ENCODE measurements around the gene ITGA7.

ITGA7 gene

GRCh38 chr12:55722948-55723347 is 15.2 kb upstream of the ITGA7 start:
- TF ChIP-seq EP300 (IDR thresholded peaks at IDR 0.05; ENCODE audit: borderline replicate concordance) (no peak), REST (IDR thresholded peaks at IDR 0.05; ENCODE audit: low read depth) (no peak), CREB1 (IDR thresholded peaks at IDR 0.05; ENCODE audit: low read depth) (no peak), RAD21 (IDR thresholded peaks at IDR 0.05; ENCODE audit: low read depth) (no peak), EGR1 (IDR thresholded peaks at IDR 0.05) (no peak), TEAD4 (IDR thresholded peaks at IDR 0.05) (no peak), TCF12 (IDR thresholded peaks at IDR 0.05; ENCODE audit: low read depth) (no peak), NFIC (IDR thresholded peaks at IDR 0.05) (no peak)

- TF ChIP-seq TEAD4 (IDR thresholded peaks at IDR 0.05) (no peak), CEBPB (IDR thresholded peaks at IDR 0.05) (no peak), TAF1 (IDR thresholded peaks at IDR 0.05; ENCODE audit: low read depth) (0 out of 2 replicates have a peak, but pooled peaks have one; percentile 14)
These were observed 14.0 kb upstream of the ITGA7 start for GRCh38 chr12:55721601-55722213.

- peak; percentile 4; the same call in 1 of the 2 replicates for TF ChIP-seq TAF1 (IDR thresholded peaks at IDR 0.05; ENCODE audit: low read depth)
- TF ChIP-seq MAX (IDR thresholded peaks at IDR 0.05) = peak; percentile 57
- TF ChIP-seq EGR1 (IDR thresholded peaks at IDR 0.05) = no peak; the same call in 1 of the 2 replicates
- TF ChIP-seq TEAD4 (IDR thresholded peaks at IDR 0.05) = no peak
- TF ChIP-seq TCF12 (IDR thresholded peaks at IDR 0.05; ENCODE audit: low read depth) = peak; percentile 74
- no peak for TF ChIP-seq ZBTB7A (IDR thresholded peaks at IDR 0.05; ENCODE audit: low read depth)
- TF ChIP-seq RAD21 (IDR thresholded peaks at IDR 0.05; ENCODE audit: low read depth) = peak; percentile 84
- no peak for TF ChIP-seq CEBPB (IDR thresholded peaks at IDR 0.05)
- TF ChIP-seq REST (IDR thresholded peaks at IDR 0.05; ENCODE audit: low read depth) = no peak
- TF ChIP-seq FOXM1 (IDR thresholded peaks at IDR 0.05; ENCODE audit: borderline replicate concordance, low read depth) = no peak
- no peak for TF ChIP-seq CREB1 (IDR thresholded peaks at IDR 0.05; ENCODE audit: low read depth)
- TF ChIP-seq NFIC (IDR thresholded peaks at IDR 0.05) = peak; percentile 80
- peak; percentile 53; the same call in 1 of the 2 replicates for TF ChIP-seq EP300 (IDR thresholded peaks at IDR 0.05; ENCODE audit: borderline replicate concordance)
- TF ChIP-seq USF1 (IDR thresholded peaks at IDR 0.05) = no peak
- no peak; the same call in 1 of the 2 replicates for TF ChIP-seq YY1 (IDR thresholded peaks at IDR 0.05; ENCODE audit: low read depth)
These were observed 13.3 kb upstream of the ITGA7 start for GRCh38 chr12:55720894-55721444.

GRCh38 chr12:55720071-55720564 is 12.4 kb upstream of the ITGA7 start, which contains the start of gene RDH5:
RDH5 (plus strand) TSS chr12:55720393; CDS start chr12:55721185, 792 bp downstream.
- TF ChIP-seq EGR1 (IDR thresholded peaks at IDR 0.05) (0 out of 2 replicates have a peak, but pooled peaks have one; percentile 16), CREB1 (IDR thresholded peaks at IDR 0.05; ENCODE audit: low read depth) (no peak)

GRCh38 chr12:55719371-55719770 is 11.7 kb upstream of the ITGA7 start:
- TF ChIP-seq USF1 (IDR thresholded peaks at IDR 0.05) = no peak
- no peak for TF ChIP-seq MAX (IDR thresholded peaks at IDR 0.05)
- TF ChIP-seq NFIC (IDR thresholded peaks at IDR 0.05) = no peak
- no peak for TF ChIP-seq TAF1 (IDR thresholded peaks at IDR 0.05; ENCODE audit: low read depth)
- TF ChIP-seq TEAD4 (IDR thresholded peaks at IDR 0.05) = no peak
- TF ChIP-seq CREB1 (IDR thresholded peaks at IDR 0.05; ENCODE audit: low read depth) = no peak
- TF ChIP-seq CEBPB (IDR thresholded peaks at IDR 0.05) = no peak
- TF ChIP-seq TCF12 (IDR thresholded peaks at IDR 0.05; ENCODE audit: low read depth) = no peak
- TF ChIP-seq YY1 (IDR thresholded peaks at IDR 0.05; ENCODE audit: low read depth) = no peak
- no peak for TF ChIP-seq EP300 (IDR thresholded peaks at IDR 0.05; ENCODE audit: borderline replicate concordance)
- TF ChIP-seq REST (IDR thresholded peaks at IDR 0.05; ENCODE audit: low read depth) = no peak
- no peak for TF ChIP-seq RAD21 (IDR thresholded peaks at IDR 0.05; ENCODE audit: low read depth)
- TF ChIP-seq ZBTB7A (IDR thresholded peaks at IDR 0.05; ENCODE audit: low read depth) = no peak
- no peak for TF ChIP-seq EGR1 (IDR thresholded peaks at IDR 0.05)
- TF ChIP-seq FOXM1 (IDR thresholded peaks at IDR 0.05; ENCODE audit: borderline replicate concordance, low read depth) = no peak

Data from Ishikawa (cell line).